GM12878 (cell line): ENCODE results near the gene UQCC5. TPM values are rescaled to one million over a fixed set of nuclear protein-coding genes. Genes with fewer than 3 reads are reported as not detected.

Experiments used
- ATAC-seq: fragments of 200-7000 bp; cut with Tn5 transposase; 3 replicates; pipeline ENCODE4 v1.9.1; 2020; ENCODE audit warnings: mild to moderate bottlenecking, moderate library complexity
- BruUV-seq: library from RNA; stranded (reverse); fragments of 400-500 nt; replicated peaks from 2 replicates; lab custom pipeline; 2021; lab: Mats Ljungman, UMichigan
- CTCF ChIA-PET: fragments of 300-600 bp; sonication (Branson Sonifier 250); formaldehyde crosslinking; extraction: SDS; loops from one replicate; lab custom pipeline; 2021; ENCODE audit warnings: inconsistent platforms; lab: Yijun Ruan, JAX
- POLR2A ChIA-PET: fragments of 350-600 bp; formaldehyde crosslinking; extraction: SDS; loops from one replicate; lab custom pipeline; 2021; ENCODE audit warnings: inconsistent platforms; lab: Charles Lee
- RAD21 ChIA-PET: fragments of 300-600 bp; sonication (Branson Sonifier 250); formaldehyde crosslinking; loops from one replicate; lab custom pipeline; 2023; ENCODE audit warnings: antibody characterized with exemption; ENCODE audit not compliant: unreplicated experiment; lab: Charles Lee
- SMC1A ChIA-PET: fragments of 300-600 bp; sonication (Branson Sonifier 250); formaldehyde crosslinking; loops from one replicate; lab custom pipeline; 2023; ENCODE audit not compliant: unreplicated experiment, uncharacterized antibody; lab: Charles Lee
- DNase-seq: peaks from one replicate; pipeline ENCODE4 v3.0.0-alpha.2; 2011; ENCODE audit warnings: low read depth, low spot score
- FAIRE-seq: peaks from 3 replicates; lab custom pipeline; 2011; peaks lifted over from hg19 to GRCh38; lab: Jason Lieb, UNC
- H2AFZ ChIP-seq: 2 replicates; pipeline ENCODE4 v1.6.0; 2011; ENCODE audit warnings: low read depth, low read length, control low read depth; ENCODE audit not compliant: control insufficient read depth
- H3K27ac ChIP-seq: 2 replicates; pipeline ENCODE4 v1.5.1; 2011; ENCODE audit warnings: control low read depth; ENCODE audit not compliant: control insufficient read depth, insufficient read depth
- H3K27me3 ChIP-seq, 2 experiments: replicated peaks in 1 of 2; 2 replicates each; pipeline versions ENCODE4 v1.6.0 to v1.6.1; 2011; ENCODE audit warnings: low read length in 1 of 2; ENCODE audit not compliant: control insufficient read depth in 2 of 2, insufficient read depth in 2 of 2
- H3K36me3 ChIP-seq, 2 experiments: 2 replicates each; pipeline ENCODE4 v1.5.1; 2011; ENCODE audit warnings: low read length in 1 of 2; ENCODE audit not compliant: control insufficient read depth in 2 of 2, insufficient read depth in 2 of 2
- H3K4me1 ChIP-seq: 2 replicates; pipeline ENCODE4 v1.6.1; 2011; ENCODE audit warnings: mild to moderate bottlenecking, low read length, moderate library complexity, mixed read lengths; ENCODE audit not compliant: control insufficient read depth, insufficient read depth
- H3K4me2 ChIP-seq: 2 replicates; pipeline ENCODE4 v1.6.0; 2011; ENCODE audit warnings: control low read depth; ENCODE audit not compliant: control insufficient read depth, insufficient read depth
- H3K4me3 ChIP-seq: fragments of 200-600 bp; sonication (generic); 2 replicates; pipeline ENCODE4 v1.5.1; 2016
- H3K79me2 ChIP-seq: 2 replicates; pipeline ENCODE4 v1.6.0; 2011; ENCODE audit warnings: low read length; ENCODE audit not compliant: control insufficient read depth, insufficient read depth
- H3K9ac ChIP-seq: 2 replicates; pipeline ENCODE4 v1.8.0; 2011; ENCODE audit warnings: low read length, control low read depth, mixed read lengths; ENCODE audit not compliant: control insufficient read depth, insufficient read depth
- H3K9me3 ChIP-seq: replicated peaks from 3 replicates; pipeline ENCODE4 v1.5.1; 2011; ENCODE audit warnings: mild to moderate bottlenecking, low read length; ENCODE audit not compliant: control insufficient read depth, insufficient read depth
- H4K20me1 ChIP-seq: 2 replicates; pipeline ENCODE4 v1.6.0; 2011; ENCODE audit not compliant: control insufficient read depth, insufficient read depth
- ESRRA ChIP-seq: IDR thresholded peaks from 2 replicates; pipeline ENCODE4 v1.6.1; 2012; ENCODE audit warnings: mild to moderate bottlenecking, low read length, improper control_type of control experiment
- LARP7 ChIP-seq: fragments of 450-650 bp; IDR thresholded peaks from 2 replicates; pipeline ENCODE4 v1.6.1; 2017; ENCODE audit warnings: mild to moderate bottlenecking
- MTA3 ChIP-seq: IDR thresholded peaks from 2 replicates; pipeline ENCODE4 v1.6.1; 2012; ENCODE audit warnings: low read length, inconsistent platforms, borderline replicate concordance
- RBBP5 ChIP-seq: fragments of 200-600 bp; sonication (generic); conservative IDR thresholded peaks from 2 replicates; pipeline ENCODE4 v1.6.1; 2016
- STAT3 ChIP-seq: IDR thresholded peaks from 2 replicates; pipeline ENCODE4 v1.6.1; 2011; ENCODE audit warnings: low read depth, low read length, improper control_type of control experiment
- TAF1 ChIP-seq: IDR thresholded peaks from 2 replicates; pipeline ENCODE4 v1.6.1; 2011; ENCODE audit warnings: mild to moderate bottlenecking, low read depth, low read length, borderline replicate concordance
- YBX1 ChIP-seq: fragments of 450-650 bp; IDR thresholded peaks from 2 replicates; pipeline ENCODE4 v1.6.1; 2016; ENCODE audit warnings: antibody characterized with exemption
- ZBED1 ChIP-seq: IDR thresholded peaks from 2 replicates; pipeline ENCODE4 v1.6.1; 2016; ENCODE audit warnings: borderline replicate concordance
- ZNF217 ChIP-seq: fragments of 450-650 bp; IDR thresholded peaks from 2 replicates; pipeline ENCODE4 v1.6.1; 2017; ENCODE audit warnings: antibody characterized with exemption, mild to moderate bottlenecking
- ZNF384 ChIP-seq: IDR thresholded peaks from 2 replicates; pipeline ENCODE4 v1.6.1; 2012; ENCODE audit warnings: low read depth, mild to moderate bottlenecking, low read length, improper control_type of control experiment, borderline replicate concordance
- ZSCAN29 ChIP-seq: fragments of 450-650 bp; IDR thresholded peaks from 2 replicates; pipeline ENCODE4 v1.6.1; 2017; ENCODE audit warnings: mild to moderate bottlenecking, moderate library complexity
- WGBS: methylation state at CpG from one replicate; pipeline ENCODE4 v1.1.6; 2016; ENCODE audit warnings: low lambda C conversion rate; ENCODE audit not compliant: insufficient replicate concordance, insufficient coverage; ENCODE audit errors: missing lambda C conversion rate; 5-methylcytosine and 5-hydroxymethylcytosine counted together
- in situ Hi-C: fragments of 300-500 bp; cut with MboI; formaldehyde crosslinking; loops from 9 replicates; pipeline ENCODE4 v1.14.3; 2018; ENCODE audit warnings: mixed read lengths
- intact Hi-C: fragments of 100-400 bp; cut with micrococcal nuclease; formaldehyde crosslinking; loops from one replicate; pipeline ENCODE4 v1.14.2; 2022; ENCODE audit not compliant: unreplicated experiment
- polyA plus RNA-seq, 11 experiments: library from polyadenylated mRNA; depleted of rRNA in 4 of 11; unstranded in 6 of 11; stranded (reverse) in 5 of 11; fragments of >200 nt; fragmentation: Nextera tagmentation in 4 of 11; fragmentation: Illumina TruSeq in 1 of 11; extraction: Ambion mirVana in 4 of 11; extraction: Trizol in 1 of 11; gene quantifications; 1 replicate in 1 of 11; 2 replicates in 10 of 11; pipeline versions ENCODE4 v1.2.1 to v1.2.3, GENCODE V29; 2011 to 2016; ENCODE audit warnings: inconsistent platforms in 2 of 11, missing spikeins in 2 of 11, low read depth in 1 of 11
- total RNA-seq, 4 experiments: library from RNA; depleted of rRNA in 3 of 4; stranded (reverse); fragments of >200 nt in 3 of 4; fragmentation: Illumina TruSeq in 1 of 4; extraction: Trizol in 1 of 4; gene quantifications; 2 replicates each; pipeline versions ENCODE4 v1.2.1 to v1.2.3, GENCODE V29; 2013 to 2021
- TF ChIP-seq, protein P1 (sequence below): IDR thresholded peaks from 2 replicates; pipeline ENCODE4 v1.6.1; 2011; ENCODE audit warnings: mild to moderate bottlenecking, low read depth, low read length, moderate library complexity; ENCODE audit not compliant: insufficient replicate concordance
- TF ChIP-seq, protein P2 (sequence below): fragments of 450-650 bp; IDR thresholded peaks from 2 replicates; pipeline ENCODE4 v1.6.1; 2017; ENCODE audit warnings: mild to moderate bottlenecking, moderate library complexity
- TF ChIP-seq, protein P3 (sequence below): fragments of 450-650 bp; IDR thresholded peaks from 2 replicates; pipeline ENCODE4 v1.6.1; 2016; ENCODE audit warnings: mild to moderate bottlenecking
- TF ChIP-seq, protein P4 (sequence below): IDR thresholded peaks from 2 replicates; pipeline ENCODE4 v1.6.1; 2011; ENCODE audit warnings: borderline replicate concordance, low read depth, mild to moderate bottlenecking, moderate library complexity, low read length; ENCODE audit not compliant: insufficient read depth, poor library complexity, severe bottlenecking

Gene UQCC5
- total and polyA plus RNA-seq, 10 of the 15 experiments (the other 5 are each of a cell fraction or from before 2014, with no cell fraction given), result 15.1 to 84.8 (median 28.0) TPM

DNA sequence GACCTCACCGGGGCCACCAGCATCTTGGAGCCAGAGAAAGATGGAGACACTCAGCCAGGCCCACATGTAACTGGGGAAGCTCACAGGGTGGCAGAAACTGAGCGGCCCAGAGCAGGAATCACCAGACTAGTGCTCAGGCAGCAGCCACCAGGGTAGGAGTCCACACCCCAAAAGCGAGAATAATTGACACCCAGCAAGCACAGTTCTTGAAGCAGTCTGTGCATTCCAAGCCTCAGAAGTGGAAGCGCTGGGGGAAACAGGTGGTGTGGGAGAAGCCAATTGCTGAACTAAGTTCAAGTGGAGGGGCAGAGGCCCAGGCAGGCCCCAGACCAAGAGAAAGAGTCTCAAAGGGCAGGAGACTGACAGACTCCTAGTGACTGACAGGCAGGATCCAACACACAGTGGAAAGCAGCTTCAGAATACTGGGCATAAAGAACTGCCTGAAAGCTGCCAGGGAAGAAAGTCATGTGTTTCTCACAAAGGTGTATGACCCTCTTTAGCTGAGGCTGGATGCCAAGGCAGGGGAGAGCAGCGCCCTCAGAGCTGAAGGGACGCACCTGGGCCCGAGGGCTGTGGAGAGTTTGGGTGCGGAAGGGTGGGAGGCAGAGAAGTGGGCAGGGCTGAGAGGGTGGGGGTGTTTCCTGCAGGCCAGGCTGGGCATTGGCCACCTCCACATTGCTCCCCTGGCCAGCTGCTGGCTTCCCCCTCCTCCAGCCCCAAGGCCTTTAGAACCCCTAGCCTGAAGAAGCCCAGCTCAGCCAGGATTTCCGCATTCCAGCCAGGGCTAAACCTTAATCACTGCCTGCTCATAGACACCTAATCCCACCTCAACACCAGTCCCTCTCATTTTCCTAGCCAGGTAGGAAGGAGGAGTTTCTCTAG lies 10.5 kb upstream of the UQCC5 start:
- no peaks in the 10 kb centered on the region for H4K20me1 ChIP-seq
- H3K4me3 ChIP-seq, result no peak overlapping the region
- peaks cover 3% of the 10 kb centered on the region for H3K79me2 ChIP-seq
- FAIRE-seq (no peak), ATAC-seq (no peak), DNase-seq (no peak)
- ChIA-PET POLR2A (interaction anchor here (1.3 kb wide), 1 partner anchor 10 kb away, joined by 3 read pairs; the partner anchor contains the start of gene UQCC5), SMC1A (no interaction called here), RAD21 (no interaction called here), CTCF (no interaction called here)
- H3K9me3 ChIP-seq, result no peaks in the 10 kb centered on the region
- no peaks in the 10 kb centered on the region for H3K4me1 ChIP-seq
- H2AFZ ChIP-seq, result no peak overlapping the region
- peaks cover 0 to 15% of the 10 kb centered on the region in 2 experiments; a peak in 2 of 4 replicates for H3K36me3 ChIP-seq
- in situ Hi-C loops (no loop called here), intact Hi-C loops (no loop called here)
- H3K27me3 ChIP-seq, result no peaks in the 10 kb centered on the region
- H3K9ac ChIP-seq, result no peak overlapping the region
- WGBS, result 97% methylated on average over 9 of the region's 9 CpGs
- no peak overlapping the region for H3K4me2 ChIP-seq
- BruUV-seq, result no TSS peak
- TF ChIP-seq, protein P1, sequence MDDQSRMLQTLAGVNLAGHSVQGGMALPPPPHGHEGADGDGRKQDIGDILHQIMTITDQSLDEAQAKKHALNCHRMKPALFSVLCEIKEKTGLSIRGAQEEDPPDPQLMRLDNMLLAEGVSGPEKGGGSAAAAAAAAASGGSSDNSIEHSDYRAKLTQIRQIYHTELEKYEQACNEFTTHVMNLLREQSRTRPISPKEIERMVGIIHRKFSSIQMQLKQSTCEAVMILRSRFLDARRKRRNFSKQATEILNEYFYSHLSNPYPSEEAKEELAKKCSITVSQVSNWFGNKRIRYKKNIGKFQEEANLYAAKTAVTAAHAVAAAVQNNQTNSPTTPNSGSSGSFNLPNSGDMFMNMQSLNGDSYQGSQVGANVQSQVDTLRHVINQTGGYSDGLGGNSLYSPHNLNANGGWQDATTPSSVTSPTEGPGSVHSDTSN, result no peak
- TF ChIP-seq, protein P2, sequence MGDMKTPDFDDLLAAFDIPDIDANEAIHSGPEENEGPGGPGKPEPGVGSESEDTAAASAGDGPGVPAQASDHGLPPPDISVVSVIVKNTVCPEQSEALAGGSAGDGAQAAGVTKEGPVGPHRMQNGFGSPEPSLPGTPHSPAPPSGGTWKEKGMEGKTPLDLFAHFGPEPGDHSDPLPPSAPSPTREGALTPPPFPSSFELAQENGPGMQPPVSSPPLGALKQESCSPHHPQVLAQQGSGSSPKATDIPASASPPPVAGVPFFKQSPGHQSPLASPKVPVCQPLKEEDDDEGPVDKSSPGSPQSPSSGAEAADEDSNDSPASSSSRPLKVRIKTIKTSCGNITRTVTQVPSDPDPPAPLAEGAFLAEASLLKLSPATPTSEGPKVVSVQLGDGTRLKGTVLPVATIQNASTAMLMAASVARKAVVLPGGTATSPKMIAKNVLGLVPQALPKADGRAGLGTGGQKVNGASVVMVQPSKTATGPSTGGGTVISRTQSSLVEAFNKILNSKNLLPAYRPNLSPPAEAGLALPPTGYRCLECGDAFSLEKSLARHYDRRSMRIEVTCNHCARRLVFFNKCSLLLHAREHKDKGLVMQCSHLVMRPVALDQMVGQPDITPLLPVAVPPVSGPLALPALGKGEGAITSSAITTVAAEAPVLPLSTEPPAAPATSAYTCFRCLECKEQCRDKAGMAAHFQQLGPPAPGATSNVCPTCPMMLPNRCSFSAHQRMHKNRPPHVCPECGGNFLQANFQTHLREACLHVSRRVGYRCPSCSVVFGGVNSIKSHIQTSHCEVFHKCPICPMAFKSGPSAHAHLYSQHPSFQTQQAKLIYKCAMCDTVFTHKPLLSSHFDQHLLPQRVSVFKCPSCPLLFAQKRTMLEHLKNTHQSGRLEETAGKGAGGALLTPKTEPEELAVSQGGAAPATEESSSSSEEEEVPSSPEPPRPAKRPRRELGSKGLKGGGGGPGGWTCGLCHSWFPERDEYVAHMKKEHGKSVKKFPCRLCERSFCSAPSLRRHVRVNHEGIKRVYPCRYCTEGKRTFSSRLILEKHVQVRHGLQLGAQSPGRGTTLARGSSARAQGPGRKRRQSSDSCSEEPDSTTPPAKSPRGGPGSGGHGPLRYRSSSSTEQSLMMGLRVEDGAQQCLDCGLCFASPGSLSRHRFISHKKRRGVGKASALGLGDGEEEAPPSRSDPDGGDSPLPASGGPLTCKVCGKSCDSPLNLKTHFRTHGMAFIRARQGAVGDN, result no peak
- no peak for TF ChIP-seq ZBED1
- TF ChIP-seq, protein P3, sequence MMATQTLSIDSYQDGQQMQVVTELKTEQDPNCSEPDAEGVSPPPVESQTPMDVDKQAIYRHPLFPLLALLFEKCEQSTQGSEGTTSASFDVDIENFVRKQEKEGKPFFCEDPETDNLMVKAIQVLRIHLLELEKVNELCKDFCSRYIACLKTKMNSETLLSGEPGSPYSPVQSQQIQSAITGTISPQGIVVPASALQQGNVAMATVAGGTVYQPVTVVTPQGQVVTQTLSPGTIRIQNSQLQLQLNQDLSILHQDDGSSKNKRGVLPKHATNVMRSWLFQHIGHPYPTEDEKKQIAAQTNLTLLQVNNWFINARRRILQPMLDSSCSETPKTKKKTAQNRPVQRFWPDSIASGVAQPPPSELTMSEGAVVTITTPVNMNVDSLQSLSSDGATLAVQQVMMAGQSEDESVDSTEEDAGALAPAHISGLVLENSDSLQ, result no peak
- no peak for TF ChIP-seq YBX1
- no peak for TF ChIP-seq LARP7
- no peak for TF ChIP-seq TAF1
- TF ChIP-seq ZSCAN29, result no peak
- TF ChIP-seq RBBP5, result no peak
- TF ChIP-seq MTA3, result no peak
- no peak for TF ChIP-seq ZNF217
- no peak for TF ChIP-seq STAT3
- no peak for TF ChIP-seq ZNF384
- no peak for TF ChIP-seq ESRRA
- TF ChIP-seq, protein P4, sequence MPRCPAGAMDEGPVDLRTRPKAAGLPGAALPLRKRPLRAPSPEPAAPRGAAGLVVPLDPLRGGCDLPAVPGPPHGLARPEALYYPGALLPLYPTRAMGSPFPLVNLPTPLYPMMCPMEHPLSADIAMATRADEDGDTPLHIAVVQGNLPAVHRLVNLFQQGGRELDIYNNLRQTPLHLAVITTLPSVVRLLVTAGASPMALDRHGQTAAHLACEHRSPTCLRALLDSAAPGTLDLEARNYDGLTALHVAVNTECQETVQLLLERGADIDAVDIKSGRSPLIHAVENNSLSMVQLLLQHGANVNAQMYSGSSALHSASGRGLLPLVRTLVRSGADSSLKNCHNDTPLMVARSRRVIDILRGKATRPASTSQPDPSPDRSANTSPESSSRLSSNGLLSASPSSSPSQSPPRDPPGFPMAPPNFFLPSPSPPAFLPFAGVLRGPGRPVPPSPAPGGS, result no peak
- H3K27ac ChIP-seq, result no peak overlapping the region
